Activated CD4-positive, alpha-beta memory T cell treated with anti-CD3 and anti-CD28 coated beads, Interleukin-2, amount 10 ng/mL, durations not matched to agents 7 days and 5 days (primary cell): Measurements from ENCODE around the gene NMNAT2. TPM values are rescaled to one million over a fixed set of nuclear protein-coding genes. Genes with fewer than 3 reads are reported as not detected.

Experiments
- CTCF ChIA-PET: fragments of 350-600 bp; sonication (Branson Sonifier 250); formaldehyde crosslinking; loops from one replicate; lab custom pipeline; 2021; ENCODE audit warnings: antibody characterized with exemption, inconsistent platforms; lab: Charles Lee
- POLR2A ChIA-PET: fragments of 350-600 bp; sonication (Branson Sonifier 250); formaldehyde crosslinking; loops from one replicate; lab custom pipeline; 2021; ENCODE audit warnings: antibody characterized with exemption; lab: Charles Lee
- DNase-seq: peaks from one replicate; pipeline ENCODE4 v3.0.0-alpha.2; 2020
- H3K27ac Mint-ChIP-seq: one replicate; pipeline ENCODE4 v1.8.0; 2021; ENCODE audit warnings: mild to moderate bottlenecking, mixed read lengths
- H3K27me3 Mint-ChIP-seq: one replicate; pipeline ENCODE4 v1.8.0; 2021; ENCODE audit warnings: mixed read lengths
- H3K36me3 Mint-ChIP-seq: one replicate; pipeline ENCODE4 v1.8.0; 2021; ENCODE audit warnings: low read depth, mixed read lengths
- H3K4me1 Mint-ChIP-seq: one replicate; pipeline ENCODE4 v1.8.0; 2021; ENCODE audit warnings: mixed read lengths
- H3K4me3 Mint-ChIP-seq: one replicate; pipeline ENCODE4 v1.8.0; 2021; ENCODE audit warnings: mild to moderate bottlenecking, mixed read lengths
- H3K9me3 Mint-ChIP-seq: one replicate; pipeline ENCODE4 v1.8.0; 2021; ENCODE audit warnings: mixed read lengths
- total RNA-seq, 2 experiments: library from RNA; stranded (reverse); gene quantifications; one replicate each; pipeline ENCODE4 v1.2.3, GENCODE V29; 2021

The NMNAT2 gene
- total RNA-seq, 2 experiments from 2014 or later: 0.03 to 0.28 TPM

GRCh38 chr1:183349201-183349711 is 68.9 kb downstream of the NMNAT2 start:
- CTCF ChIA-PET: no interaction called here
- Mint-ChIP-seq H3K27ac (no peak overlapping the region), H3K9me3 (no peaks in the 10 kb centered on the region), H3K4me1 (peaks cover 4% of the 10 kb centered on the region), H3K36me3 (no peaks in the 10 kb centered on the region), H3K4me3 (no peak overlapping the region), H3K27me3 (peaks cover 13% of the 10 kb centered on the region)
- POLR2A ChIA-PET: no interaction called here
- no peak for DNase-seq

GRCh38 chr1:183346276-183346732 is 71.9 kb downstream of the NMNAT2 start:
- Mint-ChIP-seq H3K27me3 (peaks cover 13% of the 10 kb centered on the region), H3K4me3 (no peak overlapping the region), H3K36me3 (no peaks in the 10 kb centered on the region), H3K9me3 (no peaks in the 10 kb centered on the region), H3K27ac (no peak overlapping the region), H3K4me1 (peaks cover 4% of the 10 kb centered on the region)
- DNase-seq: no peak
- ChIA-PET POLR2A (no interaction called here), CTCF (no interaction called here)

GRCh38 chr1:183339556-183340167 is 78.5 kb downstream of the NMNAT2 start:
- no peak overlapping the region for H3K4me3 Mint-ChIP-seq
- H3K9me3 Mint-ChIP-seq: no peaks in the 10 kb centered on the region
- DNase-seq: no peak
- peaks cover 5% of the 10 kb centered on the region for H3K27me3 Mint-ChIP-seq
- H3K4me1 Mint-ChIP-seq: no peaks in the 10 kb centered on the region
- ChIA-PET CTCF (interaction anchor here (0.7 kb wide), 1 partner anchor 802 kb away, joined by 3 read pairs; no protein-coding TSS in a partner anchor), POLR2A (no interaction called here)
- H3K36me3 Mint-ChIP-seq: no peaks in the 10 kb centered on the region
- H3K27ac Mint-ChIP-seq: no peak overlapping the region

- H3K4me1 Mint-ChIP-seq: no peaks in the 10 kb centered on the region
- ChIA-PET CTCF (no interaction called here), POLR2A (no interaction called here)
- no peak for DNase-seq
- no peaks in the 10 kb centered on the region for H3K36me3 Mint-ChIP-seq
- peaks cover 37% of the 10 kb centered on the region for H3K27me3 Mint-ChIP-seq
- no peaks in the 10 kb centered on the region for H3K9me3 Mint-ChIP-seq
- H3K27ac Mint-ChIP-seq: no peak overlapping the region
- H3K4me3 Mint-ChIP-seq: no peak overlapping the region
Measured at GRCh38 chr1:183331091-183331742, 87.0 kb downstream of the NMNAT2 start.

- H3K36me3 Mint-ChIP-seq: no peaks in the 10 kb centered on the region
- H3K27me3 Mint-ChIP-seq: peaks cover 37% of the 10 kb centered on the region
- no peaks in the 10 kb centered on the region for H3K4me1 Mint-ChIP-seq
- H3K9me3 Mint-ChIP-seq: no peaks in the 10 kb centered on the region
- POLR2A ChIA-PET: no interaction called here
- H3K4me3 Mint-ChIP-seq: no peak overlapping the region
- H3K27ac Mint-ChIP-seq: no peak overlapping the region
- no peak for DNase-seq
- CTCF ChIA-PET: no interaction called here
Measured at GRCh38 chr1:183330335-183330734, 87.8 kb downstream of the NMNAT2 start.

- Mint-ChIP-seq H3K36me3 (no peaks in the 10 kb centered on the region), H3K27me3 (peaks cover 37% of the 10 kb centered on the region), H3K9me3 (no peaks in the 10 kb centered on the region), H3K4me3 (no peak overlapping the region), H3K4me1 (no peaks in the 10 kb centered on the region), H3K27ac (no peak overlapping the region)
- ChIA-PET CTCF (no interaction called here), POLR2A (no interaction called here)
- DNase-seq: no peak
Measured at GRCh38 chr1:183328371-183328770, 89.8 kb downstream of the NMNAT2 start.

GRCh38 chr1:183327434-183328290 is 90.5 kb downstream of the NMNAT2 start:
- no peaks in the 10 kb centered on the region for H3K9me3 Mint-ChIP-seq
- peaks cover 34% of the 10 kb centered on the region for H3K27me3 Mint-ChIP-seq
- DNase-seq: no peak
- no peak overlapping the region for H3K4me3 Mint-ChIP-seq
- POLR2A ChIA-PET: no interaction called here
- CTCF ChIA-PET: interaction anchor here (1.0 kb wide), 1 partner anchor 15 kb away, joined by 3 read pairs; no protein-coding TSS in a partner anchor
- H3K27ac Mint-ChIP-seq: no peak overlapping the region
- no peaks in the 10 kb centered on the region for H3K36me3 Mint-ChIP-seq
- H3K4me1 Mint-ChIP-seq: no peaks in the 10 kb centered on the region

GRCh38 chr1:183323849-183324683 is 94.1 kb downstream of the NMNAT2 start:
- no peak overlapping the region for H3K4me3 Mint-ChIP-seq
- no peaks in the 10 kb centered on the region for H3K36me3 Mint-ChIP-seq
- CTCF ChIA-PET: no interaction called here
- H3K9me3 Mint-ChIP-seq: no peaks in the 10 kb centered on the region
- no peak for DNase-seq
- POLR2A ChIA-PET: no interaction called here
- peaks cover 20% of the 10 kb centered on the region for H3K27me3 Mint-ChIP-seq
- H3K4me1 Mint-ChIP-seq: no peaks in the 10 kb centered on the region
- H3K27ac Mint-ChIP-seq: no peak overlapping the region

- Mint-ChIP-seq H3K9me3 (no peaks in the 10 kb centered on the region), H3K4me3 (no peak overlapping the region), H3K36me3 (no peaks in the 10 kb centered on the region), H3K4me1 (no peaks in the 10 kb centered on the region), H3K27ac (no peak overlapping the region), H3K27me3 (peaks cover 8% of the 10 kb centered on the region)
- POLR2A ChIA-PET: no interaction called here
- no peak for DNase-seq
- CTCF ChIA-PET: no interaction called here
Measured at GRCh38 chr1:183319606-183320005, 98.6 kb downstream of the NMNAT2 start.

GRCh38 chr1:183319051-183319450 is 99.1 kb downstream of the NMNAT2 start:
- CTCF ChIA-PET: interaction anchor here (1.2 kb wide), 1 partner anchor 13 kb away, joined by 3 read pairs; no protein-coding TSS in a partner anchor
- POLR2A ChIA-PET: no interaction called here

GRCh38 chr1:183318433-183318832 is 99.7 kb downstream of the NMNAT2 start:
- POLR2A ChIA-PET: no interaction called here
- no peaks in the 10 kb centered on the region for H3K9me3 Mint-ChIP-seq
- H3K27ac Mint-ChIP-seq: no peak overlapping the region
- CTCF ChIA-PET: interaction anchor here (1.2 kb wide), 1 partner anchor 12 kb away, joined by 3 read pairs; no protein-coding TSS in a partner anchor
- H3K4me3 Mint-ChIP-seq: no peak overlapping the region
- DNase-seq: no peak
- peaks cover 14% of the 10 kb centered on the region for H3K27me3 Mint-ChIP-seq
- H3K36me3 Mint-ChIP-seq: no peaks in the 10 kb centered on the region
- no peaks in the 10 kb centered on the region for H3K4me1 Mint-ChIP-seq

More at GRCh38 chr1:183319051-183319450, 99.1 kb downstream of the NMNAT2 start:
- H3K4me3 Mint-ChIP-seq: no peak overlapping the region
- H3K36me3 Mint-ChIP-seq: no peaks in the 10 kb centered on the region
- H3K9me3 Mint-ChIP-seq: no peaks in the 10 kb centered on the region
- peaks cover 13% of the 10 kb centered on the region for H3K27me3 Mint-ChIP-seq
- H3K27ac Mint-ChIP-seq: no peak overlapping the region
- H3K4me1 Mint-ChIP-seq: no peaks in the 10 kb centered on the region
- DNase-seq: no peak

GRCh38 chr1:183315991-183316758 is 102.0 kb downstream of the NMNAT2 start:
- POLR2A ChIA-PET: no interaction called here
- no peaks in the 10 kb centered on the region for H3K4me1 Mint-ChIP-seq
- peaks cover 11% of the 10 kb centered on the region for H3K27me3 Mint-ChIP-seq
- H3K9me3 Mint-ChIP-seq: no peaks in the 10 kb centered on the region
- no peak overlapping the region for H3K4me3 Mint-ChIP-seq
- CTCF ChIA-PET: no interaction called here
- H3K27ac Mint-ChIP-seq: no peak overlapping the region
- no peaks in the 10 kb centered on the region for H3K36me3 Mint-ChIP-seq
- no peak for DNase-seq
